ENCODE results near the gene SNAP47. TPM values are rescaled to one million over a fixed set of nuclear protein-coding genes. Genes with fewer than 3 reads are reported as not detected.

The SNAP47 gene
- total RNA-seq, 1 donor from 2014 or later, result 44.9 TPM

DNA sequence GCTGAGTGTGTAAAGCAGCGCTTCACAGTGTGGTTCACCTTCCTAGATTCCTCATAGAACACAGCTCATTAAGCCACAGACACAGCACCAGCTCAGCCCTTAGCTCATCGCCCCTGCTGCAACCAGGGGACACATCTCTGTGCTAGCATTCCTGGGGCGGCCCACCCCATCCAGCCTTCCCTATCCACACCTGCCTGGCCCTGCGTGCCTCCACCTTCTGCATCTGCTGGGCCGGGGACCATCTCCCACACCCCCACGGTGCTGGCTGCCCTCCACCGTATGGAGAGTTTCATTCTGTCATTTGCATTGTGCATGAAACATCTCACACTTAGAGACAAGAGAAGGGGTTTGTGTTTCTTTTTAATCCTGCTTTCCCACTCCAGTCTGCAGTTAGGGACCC lies 44.5 kb downstream of the SNAP47 start:
- Histone ChIP-seq H3K4me1 (ENCODE audit: control insufficient read depth in 3 of 3, insufficient read depth in 3 of 3, low read length in 3 of 3) (peaks cover 13 to 21% (median 15%) of the 10 kb centered on the region in 3 donors), H3K4me3 (ENCODE audit: low read length in 3 of 3) (no peak overlapping the region), H3K27ac (ENCODE audit: low read depth, low read length) (no peak overlapping the region), H3K9me3 (ENCODE audit: control insufficient read depth in 3 of 3, low read length in 3 of 3) (no peaks in the 10 kb centered on the region), H3K36me3 (ENCODE audit: control insufficient read depth in 3 of 3, insufficient read depth in 3 of 3, low read length in 3 of 3) (peaks cover 5 to 13% (median 9%) of the 10 kb centered on the region in 3 donors), H3K9ac (ENCODE audit: low read depth in 1 of 3, low read length in 3 of 3) (no peak overlapping the region), H3K27me3 (ENCODE audit: control insufficient read depth in 3 of 3, insufficient read depth in 3 of 3, low read length in 3 of 3) (no peaks in the 10 kb centered on the region)

DNA sequence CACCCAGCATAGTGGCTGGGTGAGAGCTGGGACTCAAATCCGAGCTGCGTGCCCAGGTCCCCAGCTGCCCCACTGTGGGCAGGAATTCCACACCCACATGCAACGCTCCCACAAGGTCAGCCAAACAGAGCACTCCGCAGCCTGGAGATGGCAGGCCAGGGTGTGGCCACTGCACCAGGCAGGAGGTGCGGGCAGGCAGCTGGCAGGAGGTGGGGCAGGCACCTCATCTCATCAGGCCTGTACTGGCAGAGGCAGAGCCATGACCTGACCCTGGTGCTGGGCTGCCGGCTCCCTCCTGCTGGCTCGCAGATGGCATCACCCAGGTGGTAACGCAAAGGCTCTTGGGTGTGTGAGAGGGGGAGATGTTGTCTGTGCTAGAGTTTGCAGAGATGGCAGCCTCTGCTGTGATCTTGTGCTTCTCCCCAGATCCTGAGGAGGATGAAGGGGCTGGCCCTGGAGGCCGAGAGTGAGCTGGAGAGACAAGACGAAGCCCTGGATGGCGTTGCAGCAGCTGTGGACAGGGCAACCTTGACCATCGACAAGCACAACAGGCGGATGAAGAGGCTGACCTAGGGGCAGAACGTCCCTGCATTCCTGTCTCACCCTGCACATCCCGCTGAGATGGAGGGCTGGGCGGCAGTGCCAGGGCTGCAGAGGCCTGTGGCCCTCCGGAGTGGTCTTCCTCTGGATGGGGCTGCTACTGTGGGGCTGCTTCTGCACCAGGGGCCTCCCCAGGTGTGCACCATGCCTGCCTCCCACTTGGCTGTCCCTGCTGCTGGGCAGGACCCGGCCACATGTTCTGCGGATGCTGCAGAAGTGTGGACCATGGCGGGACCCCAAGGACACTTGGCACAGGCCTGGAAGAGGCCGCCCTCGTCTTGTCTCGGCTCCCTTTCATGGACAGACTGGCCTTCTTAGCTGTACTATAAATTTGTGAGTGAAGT lies 45.1 kb downstream of the SNAP47 start:
- Histone ChIP-seq H3K4me3 (ENCODE audit: low read length in 3 of 3) (no peak overlapping the region), H3K4me1 (ENCODE audit: control insufficient read depth in 3 of 3, insufficient read depth in 3 of 3, low read length in 3 of 3) (peaks cover 10 to 17% (median 13%) of the 10 kb centered on the region in 3 donors)

DNA sequence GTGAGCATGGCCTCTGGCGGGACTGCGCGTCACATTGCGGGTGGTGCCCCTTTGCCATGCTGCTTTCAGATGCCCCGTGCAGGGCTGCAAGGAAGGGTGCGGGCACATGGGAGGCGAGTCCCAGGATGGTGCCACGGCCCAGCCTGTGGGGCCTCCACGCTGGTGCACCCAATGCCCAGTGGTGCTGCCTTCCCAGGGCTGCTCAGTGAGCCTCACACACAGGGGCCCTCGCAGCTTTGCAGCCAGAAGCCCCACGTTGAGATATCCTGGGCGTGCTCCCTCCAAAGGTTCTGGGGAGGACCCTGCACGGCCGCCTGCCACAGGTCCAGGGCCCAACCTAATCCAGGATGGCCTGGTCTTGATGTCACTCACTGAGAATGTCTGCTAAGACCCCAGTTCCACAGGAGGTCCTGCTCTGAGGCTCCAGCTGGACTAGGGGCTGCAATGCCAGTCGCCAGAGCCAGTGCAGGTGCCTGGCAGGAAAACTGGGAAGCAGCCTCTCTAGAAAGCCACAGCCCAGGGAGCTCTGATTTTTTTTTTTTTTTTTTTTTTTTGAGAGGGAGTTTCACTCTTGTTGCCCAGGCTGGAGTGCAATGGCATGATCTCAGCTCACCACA lies 46.2 kb downstream of the SNAP47 start:
- peaks cover 3 to 6% (median 5%) of the 10 kb centered on the region in 3 donors for H3K36me3 ChIP-seq (ENCODE audit: control insufficient read depth in 3 of 3, insufficient read depth in 3 of 3, low read length in 3 of 3)

More for the DNA sequence above, 45.1 kb downstream of the SNAP47 start:
- Histone ChIP-seq H3K27ac (ENCODE audit: low read depth, low read length) (no peak overlapping the region), H3K36me3 (ENCODE audit: control insufficient read depth in 3 of 3, insufficient read depth in 3 of 3, low read length in 3 of 3) (peaks cover 5 to 13% (median 9%) of the 10 kb centered on the region in 3 donors), H3K9me3 (ENCODE audit: control insufficient read depth in 3 of 3, low read length in 3 of 3) (no peaks in the 10 kb centered on the region), H3K27me3 (ENCODE audit: control insufficient read depth in 3 of 3, insufficient read depth in 3 of 3, low read length in 3 of 3) (no peaks in the 10 kb centered on the region), H3K9ac (ENCODE audit: low read depth in 1 of 3, low read length in 3 of 3) (no peak overlapping the region)

DNA sequence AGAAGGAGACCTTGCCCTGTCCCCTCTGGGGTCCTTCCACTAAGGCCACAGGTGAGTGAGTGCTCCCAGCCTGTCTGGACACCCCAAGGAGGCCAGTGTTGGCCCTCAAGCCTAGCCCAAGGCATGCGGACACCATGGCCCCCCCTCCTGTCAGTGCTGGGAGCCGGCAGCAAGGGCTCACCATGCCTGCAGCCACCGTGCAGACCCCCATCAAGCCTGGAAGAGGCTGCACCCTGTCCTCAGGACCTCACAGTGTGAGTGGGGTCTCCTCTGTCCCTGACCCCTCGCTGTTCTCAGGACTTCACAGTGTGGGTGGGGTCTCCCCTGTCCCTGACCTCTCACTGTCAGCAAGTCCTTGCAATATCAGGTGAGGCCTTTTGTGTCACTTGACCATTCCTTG lies 47.0 kb downstream of the SNAP47 start:
- Histone ChIP-seq H3K9ac (ENCODE audit: low read depth in 1 of 3, low read length in 3 of 3) (no peak overlapping the region), H3K4me1 (ENCODE audit: control insufficient read depth in 3 of 3, insufficient read depth in 3 of 3, low read length in 3 of 3) (peaks cover 20 to 34% (median 29%) of the 10 kb centered on the region in 3 donors), H3K27ac (ENCODE audit: low read depth, low read length) (no peak overlapping the region), H3K36me3 (ENCODE audit: control insufficient read depth in 3 of 3, insufficient read depth in 3 of 3, low read length in 3 of 3) (peaks cover 3 to 5% (median 5%) of the 10 kb centered on the region in 3 donors), H3K27me3 (ENCODE audit: control insufficient read depth in 3 of 3, insufficient read depth in 3 of 3, low read length in 3 of 3) (peaks cover 0 to 3% (median 0%) of the 10 kb centered on the region in 3 donors), H3K4me3 (ENCODE audit: low read length in 3 of 3) (no peak overlapping the region), H3K9me3 (ENCODE audit: control insufficient read depth in 3 of 3, low read length in 3 of 3) (no peaks in the 10 kb centered on the region)

More for the DNA sequence above, 46.2 kb downstream of the SNAP47 start:
- Histone ChIP-seq H3K4me1 (ENCODE audit: control insufficient read depth in 3 of 3, insufficient read depth in 3 of 3, low read length in 3 of 3) (peaks cover 12 to 26% (median 21%) of the 10 kb centered on the region in 3 donors), H3K9me3 (ENCODE audit: control insufficient read depth in 3 of 3, low read length in 3 of 3) (no peaks in the 10 kb centered on the region), H3K27ac (ENCODE audit: low read depth, low read length) (no peak overlapping the region), H3K9ac (ENCODE audit: low read depth in 1 of 3, low read length in 3 of 3) (no peak overlapping the region), H3K27me3 (ENCODE audit: control insufficient read depth in 3 of 3, insufficient read depth in 3 of 3, low read length in 3 of 3) (peaks cover 0 to 3% (median 0%) of the 10 kb centered on the region in 3 donors), H3K4me3 (ENCODE audit: low read length in 3 of 3) (no peak overlapping the region)

DNA sequence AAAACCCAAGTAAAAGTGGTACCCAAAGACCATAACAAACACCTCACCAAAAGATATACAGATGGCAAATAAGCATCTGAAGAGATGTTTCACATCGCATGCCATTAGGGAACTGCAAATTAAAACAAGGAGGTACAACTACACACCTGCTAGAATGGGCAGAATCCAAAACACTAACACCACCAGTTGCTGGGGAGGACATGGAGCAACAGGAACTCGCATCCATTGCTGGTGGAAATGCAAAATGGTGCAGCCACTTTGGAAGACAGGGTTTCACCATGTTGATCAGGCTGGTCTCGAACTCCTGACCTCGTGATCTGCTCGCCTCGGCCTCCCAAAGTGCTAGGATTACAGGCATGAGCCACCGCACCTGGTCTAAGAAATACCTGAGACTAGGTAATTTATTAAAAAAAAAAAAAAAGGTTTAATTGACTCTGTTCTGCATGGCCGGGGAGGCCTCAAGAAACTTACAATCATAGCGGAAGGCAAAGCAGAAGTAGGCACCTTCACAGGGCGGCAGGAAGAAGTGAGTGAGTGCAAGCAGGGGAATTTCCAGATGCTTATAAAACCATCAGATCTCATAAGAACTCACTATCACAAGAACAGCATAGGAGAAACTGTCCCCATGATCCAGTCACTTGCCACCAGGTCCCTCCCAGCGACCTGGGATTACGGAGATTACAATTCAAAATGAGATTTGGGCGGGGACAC lies 50.0 kb downstream of the SNAP47 start:
- peaks cover 19 to 27% (median 24%) of the 10 kb centered on the region in 3 donors for H3K4me1 ChIP-seq (ENCODE audit: control insufficient read depth in 3 of 3, insufficient read depth in 3 of 3, low read length in 3 of 3)
- H3K27ac ChIP-seq (ENCODE audit: low read depth, low read length), result no peak overlapping the region
- H3K9ac ChIP-seq (ENCODE audit: low read depth in 1 of 3, low read length in 3 of 3), result no peak overlapping the region
- H3K36me3 ChIP-seq (ENCODE audit: control insufficient read depth in 3 of 3, insufficient read depth in 3 of 3, low read length in 3 of 3), result peaks cover 3 to 5% (median 5%) of the 10 kb centered on the region in 3 donors
- peaks cover 0 to 3% (median 0%) of the 10 kb centered on the region in 3 donors for H3K27me3 ChIP-seq (ENCODE audit: control insufficient read depth in 3 of 3, insufficient read depth in 3 of 3, low read length in 3 of 3)
- H3K9me3 ChIP-seq (ENCODE audit: control insufficient read depth in 3 of 3, low read length in 3 of 3), result no peaks in the 10 kb centered on the region
- no peak overlapping the region for H3K4me3 ChIP-seq (ENCODE audit: low read length in 3 of 3)

DNA sequence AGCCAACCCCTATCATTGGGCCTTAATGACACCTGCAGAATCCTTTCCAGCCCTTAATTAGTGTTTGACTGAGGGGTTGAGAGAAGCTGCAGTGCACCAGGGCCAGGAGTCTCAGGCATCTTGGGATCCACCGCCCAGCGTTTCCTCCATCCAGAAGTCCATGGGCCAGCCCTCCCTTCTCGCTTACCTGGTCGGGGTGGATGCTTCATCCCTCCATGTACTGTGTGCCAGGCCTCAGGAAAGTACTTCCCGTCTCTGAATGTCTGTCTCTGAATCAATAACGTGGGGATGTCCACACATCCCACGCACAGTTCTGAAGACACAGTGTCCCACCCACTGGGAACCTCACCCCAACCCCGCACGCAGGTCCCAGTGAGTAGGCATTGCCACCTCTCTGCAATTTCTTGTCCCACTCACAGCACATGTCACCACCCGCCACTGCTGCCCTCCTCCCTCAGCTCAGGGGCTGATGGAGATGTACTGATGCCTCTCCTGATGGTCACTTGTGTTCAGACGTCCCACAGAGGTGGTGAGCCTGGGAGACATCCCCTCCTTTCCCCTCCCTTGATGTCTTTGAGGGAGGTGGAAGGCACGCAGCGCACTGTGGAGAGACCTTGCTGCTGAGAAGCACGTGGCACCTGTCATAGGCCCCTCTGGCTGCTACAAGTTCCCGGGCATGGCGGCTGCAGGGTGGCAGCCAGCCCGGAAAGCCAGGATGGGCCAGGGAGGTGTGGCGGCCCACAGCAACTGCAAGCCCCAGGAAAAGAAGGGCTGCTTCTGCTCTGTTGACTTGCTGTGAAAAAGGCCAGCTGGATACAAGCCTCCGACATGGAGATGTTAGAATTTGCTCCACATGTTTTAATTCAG lies 50.8 kb downstream of the SNAP47 start:
- Histone ChIP-seq H3K9ac (ENCODE audit: low read depth in 1 of 3, low read length in 3 of 3) (peak overlapping the region in 2 of 3 donors; percentile 86 to 91), H3K36me3 (ENCODE audit: control insufficient read depth in 3 of 3, insufficient read depth in 3 of 3, low read length in 3 of 3) (peaks cover 0 to 2% (median 0%) of the 10 kb centered on the region in 3 donors), H3K27me3 (ENCODE audit: control insufficient read depth in 3 of 3, insufficient read depth in 3 of 3, low read length in 3 of 3) (peaks cover 0 to 3% (median 0%) of the 10 kb centered on the region in 3 donors), H3K9me3 (ENCODE audit: control insufficient read depth in 3 of 3, low read length in 3 of 3) (no peaks in the 10 kb centered on the region), H3K4me3 (ENCODE audit: low read length in 3 of 3) (peak overlapping the region in 2 of 3 donors; percentile 77 to 88), H3K27ac (ENCODE audit: low read depth, low read length) (peak overlapping the region; percentile 76), H3K4me1 (ENCODE audit: control insufficient read depth in 3 of 3, insufficient read depth in 3 of 3, low read length in 3 of 3) (peaks cover 19 to 27% (median 24%) of the 10 kb centered on the region in 3 donors)

DNA sequence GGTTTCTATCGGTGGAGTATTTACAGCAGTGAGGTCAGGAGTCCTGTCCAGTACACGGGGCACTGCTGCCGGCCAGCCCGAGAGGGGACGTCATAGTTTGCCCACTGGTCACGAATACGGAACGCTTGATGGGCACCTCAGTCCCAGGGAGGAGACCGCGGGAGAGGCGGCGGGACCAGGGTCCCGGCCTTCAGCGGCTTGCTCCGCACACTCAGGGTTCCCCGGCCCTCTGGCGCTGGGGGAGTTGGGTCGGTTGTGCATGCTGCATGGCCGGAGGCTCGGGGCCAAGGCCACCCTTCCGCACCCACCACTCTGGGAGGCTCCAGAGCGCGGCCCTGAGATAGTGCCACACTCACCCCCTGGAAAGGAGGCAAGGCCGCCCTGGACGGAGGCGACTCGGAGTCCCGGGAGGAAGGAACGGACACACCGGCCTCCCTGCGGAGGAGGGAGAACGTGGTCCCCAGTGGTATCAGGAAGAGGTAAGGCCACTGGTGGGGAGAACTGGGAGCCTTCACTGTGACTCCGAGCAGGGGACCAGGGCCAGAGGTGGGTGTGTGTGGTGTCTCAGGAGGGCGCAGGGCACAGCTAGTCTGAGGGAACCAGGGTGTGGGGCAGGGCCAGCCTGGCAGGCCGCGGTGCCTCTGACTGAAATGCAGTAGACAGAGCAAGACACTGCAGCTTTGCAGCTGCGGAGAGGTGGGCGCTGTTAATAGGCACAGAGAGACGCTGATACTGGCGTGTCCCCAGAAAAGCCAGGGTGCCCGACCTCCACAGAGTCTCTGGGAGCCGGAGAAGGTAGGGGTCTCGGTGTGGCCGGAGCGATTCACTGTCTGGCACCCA lies 51.7 kb downstream of the SNAP47 start:
- Histone ChIP-seq H3K27me3 (ENCODE audit: control insufficient read depth in 3 of 3, insufficient read depth in 3 of 3, low read length in 3 of 3) (peaks cover 0 to 3% (median 0%) of the 10 kb centered on the region in 3 donors), H3K9ac (ENCODE audit: low read depth in 1 of 3, low read length in 3 of 3) (peak overlapping the region; percentile 79 to 91 (median 86)), H3K36me3 (ENCODE audit: control insufficient read depth in 3 of 3, insufficient read depth in 3 of 3, low read length in 3 of 3) (peaks cover 0 to 2% (median 0%) of the 10 kb centered on the region in 3 donors), H3K27ac (ENCODE audit: low read depth, low read length) (peak overlapping the region; percentile 76), H3K9me3 (ENCODE audit: control insufficient read depth in 3 of 3, low read length in 3 of 3) (no peaks in the 10 kb centered on the region), H3K4me1 (ENCODE audit: control insufficient read depth in 3 of 3, insufficient read depth in 3 of 3, low read length in 3 of 3) (peaks cover 19 to 27% (median 24%) of the 10 kb centered on the region in 3 donors), H3K4me3 (ENCODE audit: low read length in 3 of 3) (peak overlapping the region; percentile 77 to 88 (median 84))

DNA sequence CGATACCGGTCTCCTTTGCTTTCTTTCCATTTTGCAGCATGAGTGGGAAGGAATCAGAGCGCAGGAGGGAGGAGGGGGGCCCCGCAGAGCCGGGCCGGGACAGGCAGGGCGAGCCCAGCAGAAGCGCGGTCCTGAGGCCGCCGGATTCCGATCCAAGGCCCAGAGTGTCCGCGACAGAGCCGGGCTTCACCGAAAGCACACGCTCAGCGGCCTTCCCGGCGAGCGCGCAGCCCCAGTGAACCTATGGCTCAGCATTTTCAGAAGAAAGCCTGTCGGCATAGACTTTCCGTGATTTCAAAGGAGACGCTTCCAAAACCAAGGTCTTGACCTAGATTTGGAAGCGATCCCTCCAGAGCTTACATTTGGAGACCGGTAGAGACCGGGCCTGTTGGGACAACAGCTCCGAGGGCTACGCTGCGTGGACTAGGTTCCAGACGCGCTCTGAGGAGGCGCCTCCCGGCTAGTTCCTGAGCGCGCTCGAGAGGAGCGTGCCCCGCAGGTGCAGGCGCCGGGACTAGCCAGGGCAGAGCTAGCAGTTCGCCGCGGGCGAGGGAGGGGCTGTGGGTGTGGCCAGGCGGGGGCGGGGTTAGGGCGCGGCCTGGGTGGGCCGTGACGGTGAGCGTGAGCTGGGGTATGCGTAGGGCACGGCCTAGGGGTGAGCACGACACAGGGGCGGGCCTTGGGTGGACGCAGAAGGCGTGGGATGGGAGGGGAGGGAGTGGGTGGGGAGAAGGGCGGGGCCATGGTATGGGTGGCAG lies 52.5 kb downstream of the SNAP47 start:
- Histone ChIP-seq H3K27ac (ENCODE audit: low read depth, low read length) (peak overlapping the region; percentile 76), H3K36me3 (ENCODE audit: control insufficient read depth in 3 of 3, insufficient read depth in 3 of 3, low read length in 3 of 3) (no peaks in the 10 kb centered on the region), H3K4me1 (ENCODE audit: control insufficient read depth in 3 of 3, insufficient read depth in 3 of 3, low read length in 3 of 3) (peaks cover 19 to 27% (median 24%) of the 10 kb centered on the region in 3 donors), H3K4me3 (ENCODE audit: low read length in 3 of 3) (peak overlapping the region; percentile 77 to 88 (median 84)), H3K9ac (ENCODE audit: low read depth in 1 of 3, low read length in 3 of 3) (peak overlapping the region; percentile 79 to 91 (median 86)), H3K9me3 (ENCODE audit: control insufficient read depth in 3 of 3, low read length in 3 of 3) (no peaks in the 10 kb centered on the region), H3K27me3 (ENCODE audit: control insufficient read depth in 3 of 3, insufficient read depth in 3 of 3, low read length in 3 of 3) (peaks cover 0 to 3% (median 0%) of the 10 kb centered on the region in 3 donors)
